ENCODE results near the gene SPATA33.

Gene SPATA33

GRCh38 chr16:89636663-89637062 lies 21.0 kb upstream of the SPATA33 start:
- no peak for TF ChIP-seq CTCF (IDR thresholded peaks at IDR 0.05; ENCODE audit: low read depth, low read length)
- DNase-seq (ENCODE audit: extremely low read depth, low read depth), result no peak

- no peak for TF ChIP-seq CTCF (IDR thresholded peaks at IDR 0.05; ENCODE audit: low read depth, low read length)
- DNase-seq (ENCODE audit: extremely low read depth, low read depth), result no peak
Observed at GRCh38 chr16:89637379-89637778, 20.3 kb upstream of the SPATA33 start.

- no peak for TF ChIP-seq CTCF (IDR thresholded peaks at IDR 0.05; ENCODE audit: low read depth, low read length)
- no peak for DNase-seq (ENCODE audit: extremely low read depth, low read depth)
Observed at GRCh38 chr16:89638455-89638854, 19.2 kb upstream of the SPATA33 start.

GRCh38 chr16:89639385-89639784 lies 18.3 kb upstream of the SPATA33 start:
- no peak for TF ChIP-seq CTCF (IDR thresholded peaks at IDR 0.05; ENCODE audit: low read depth, low read length)
- no peak for DNase-seq (ENCODE audit: extremely low read depth, low read depth)

GRCh38 chr16:89641458-89642119 lies 16.0 kb upstream of the SPATA33 start:
- DNase-seq (ENCODE audit: extremely low read depth, low read depth), result no peak
- TF ChIP-seq CTCF (IDR thresholded peaks at IDR 0.05; ENCODE audit: low read depth, low read length), result no peak

- DNase-seq (ENCODE audit: extremely low read depth, low read depth), result no peak
- TF ChIP-seq CTCF (IDR thresholded peaks at IDR 0.05; ENCODE audit: low read depth, low read length), result no peak
Observed at GRCh38 chr16:89642574-89642973, 15.1 kb upstream of the SPATA33 start.

GRCh38 chr16:89643769-89644300 lies 13.8 kb upstream of the SPATA33 start:
- no peak for DNase-seq (ENCODE audit: extremely low read depth, low read depth)
- TF ChIP-seq CTCF (IDR thresholded peaks at IDR 0.05; ENCODE audit: low read depth, low read length), result no peak

All from AG09319 (cell line).